H1 (cell line): ENCODE results near the gene MYO16.

Experiments
- EGR1 ChIP-seq: IDR thresholded peaks from 2 replicates; pipeline ENCODE4 v1.6.1; 2011; ENCODE audit warnings: low read depth, low read length, borderline replicate concordance
- EP300 ChIP-seq, 2 experiments: IDR thresholded peaks; 1 replicate in 1 of 2; 2 replicates in 1 of 2; pipeline ENCODE4 v1.6.1; 2011 to 2012; ENCODE audit warnings: low read depth in 2 of 2, low read length in 2 of 2, mild to moderate bottlenecking in 2 of 2, borderline replicate concordance in 1 of 2, inconsistent platforms in 1 of 2, moderate library complexity in 1 of 2
- EZH2 ChIP-seq: fragments of 200-600 bp; sonication (generic); IDR thresholded peaks from 2 replicates; pipeline ENCODE4 v1.7.1; 2012; ENCODE audit warnings: low read depth, mild to moderate bottlenecking, moderate library complexity, low read length, inconsistent platforms; ENCODE audit not compliant: severe bottlenecking
- HDAC2 ChIP-seq, 2 experiments: fragments of 300-600 bp in 1 of 2; sonication (generic) in 1 of 2; IDR thresholded peaks; 2 replicates each; pipeline ENCODE4 v1.6.1; 2011 to 2012; ENCODE audit warnings: low read depth in 2 of 2, low read length in 2 of 2, mild to moderate bottlenecking in 2 of 2, moderate library complexity in 2 of 2, borderline replicate concordance in 1 of 2, inconsistent platforms in 1 of 2
- JUN ChIP-seq: IDR thresholded peaks from 2 replicates; pipeline ENCODE4 v1.6.1; 2011; ENCODE audit warnings: low read depth, mild to moderate bottlenecking, improper control_type of control experiment, low read length
- NRF1 ChIP-seq: IDR thresholded peaks from 2 replicates; pipeline ENCODE4 v1.6.1; 2011; ENCODE audit warnings: mild to moderate bottlenecking, low read depth, low read length, improper control_type of control experiment
- POLR2A ChIP-seq, 2 experiments: IDR thresholded peaks; 1 replicate in 1 of 2; 2 replicates in 1 of 2; pipeline ENCODE4 v1.6.1; 2011; ENCODE audit warnings: low read depth in 2 of 2, low read length in 2 of 2, mild to moderate bottlenecking in 2 of 2; ENCODE audit errors: control extremely low read depth in 1 of 2
- RAD21 ChIP-seq, 2 experiments: IDR thresholded peaks in 1 of 2; conservative IDR thresholded peaks in 1 of 2; 2 replicates each; pipeline ENCODE4 v1.6.1; 2011; ENCODE audit warnings: low read depth in 2 of 2, low read length in 2 of 2, improper control_type of control experiment in 1 of 2, inconsistent platforms in 1 of 2, mild to moderate bottlenecking in 1 of 2, moderate library complexity in 1 of 2
- RFX5 ChIP-seq: IDR thresholded peaks from 2 replicates; pipeline ENCODE4 v1.6.1; 2011; ENCODE audit warnings: low read depth, low read length, improper control_type of control experiment, borderline replicate concordance
- SP2 ChIP-seq: IDR thresholded peaks from 2 replicates; pipeline ENCODE4 v1.6.1; 2012; ENCODE audit warnings: mild to moderate bottlenecking, low read length, inconsistent platforms
- TF ChIP-seq, protein P1 (sequence below): IDR thresholded peaks from 2 replicates; pipeline ENCODE4 v1.6.1; 2011; ENCODE audit warnings: low read length, improper control_type of control experiment
- TF ChIP-seq, protein P2 (sequence below), 3 experiments: IDR thresholded peaks; 1 replicate in 2 of 3; 2 replicates in 1 of 3; pipeline versions ENCODE4 v1.5.1 to v1.6.1; 2011; ENCODE audit warnings: low read length in 3 of 3, mild to moderate bottlenecking in 3 of 3, inconsistent platforms in 2 of 3, low read depth in 1 of 3, moderate library complexity in 1 of 3; ENCODE audit not compliant: insufficient read depth in 1 of 3; ENCODE audit errors: control extremely low read depth in 1 of 3

DNA sequence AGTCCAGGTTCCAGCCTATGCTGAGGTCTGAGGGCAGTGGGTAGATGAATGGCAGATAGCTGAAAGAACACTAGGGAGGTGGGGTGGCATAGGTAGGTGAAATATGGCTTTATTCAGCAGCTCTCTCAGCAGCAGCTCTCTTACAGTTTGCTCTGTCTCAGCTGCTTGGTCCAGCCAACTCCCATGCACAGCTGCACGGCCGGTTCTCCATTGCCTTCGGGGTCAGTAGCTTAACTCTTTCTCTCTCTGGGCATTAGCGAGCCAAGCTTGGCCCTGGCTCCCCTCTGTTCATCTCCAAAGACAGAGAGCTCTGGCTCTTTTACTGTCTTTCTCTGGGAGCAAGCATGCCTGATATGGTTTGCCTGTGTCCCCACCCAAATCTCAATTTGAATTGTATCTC, 151.9 kb downstream of the MYO16 start:
- TF ChIP-seq, protein P1, sequence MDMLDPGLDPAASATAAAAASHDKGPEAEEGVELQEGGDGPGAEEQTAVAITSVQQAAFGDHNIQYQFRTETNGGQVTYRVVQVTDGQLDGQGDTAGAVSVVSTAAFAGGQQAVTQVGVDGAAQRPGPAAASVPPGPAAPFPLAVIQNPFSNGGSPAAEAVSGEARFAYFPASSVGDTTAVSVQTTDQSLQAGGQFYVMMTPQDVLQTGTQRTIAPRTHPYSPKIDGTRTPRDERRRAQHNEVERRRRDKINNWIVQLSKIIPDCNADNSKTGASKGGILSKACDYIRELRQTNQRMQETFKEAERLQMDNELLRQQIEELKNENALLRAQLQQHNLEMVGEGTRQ = no peak
- TF ChIP-seq SP2 (no peak), JUN (no peak), EZH2 (no peak), POLR2A (IDR thresholded peaks at IDR 0.05; ENCODE audit: control extremely low read depth in 1 of 2, low read depth in 2 of 2, low read length in 2 of 2) (no peak), EP300 (IDR thresholded peaks at IDR 0.05; ENCODE audit: borderline replicate concordance in 1 of 2, low read depth in 2 of 2, low read length in 2 of 2) (no peak), HDAC2 (IDR thresholded peaks at IDR 0.05; ENCODE audit: borderline replicate concordance in 1 of 2, low read depth in 2 of 2, low read length in 2 of 2) (no peak), RAD21 (IDR thresholded peaks at IDR 0.05 in 1 of 2, conservative IDR thresholded peaks at IDR 0.05 in 1 of 2; ENCODE audit: low read depth in 2 of 2, low read length in 2 of 2) (no peak), NRF1 (no peak), EGR1 (no peak), RFX5 (no peak)
- TF ChIP-seq, protein P2, sequence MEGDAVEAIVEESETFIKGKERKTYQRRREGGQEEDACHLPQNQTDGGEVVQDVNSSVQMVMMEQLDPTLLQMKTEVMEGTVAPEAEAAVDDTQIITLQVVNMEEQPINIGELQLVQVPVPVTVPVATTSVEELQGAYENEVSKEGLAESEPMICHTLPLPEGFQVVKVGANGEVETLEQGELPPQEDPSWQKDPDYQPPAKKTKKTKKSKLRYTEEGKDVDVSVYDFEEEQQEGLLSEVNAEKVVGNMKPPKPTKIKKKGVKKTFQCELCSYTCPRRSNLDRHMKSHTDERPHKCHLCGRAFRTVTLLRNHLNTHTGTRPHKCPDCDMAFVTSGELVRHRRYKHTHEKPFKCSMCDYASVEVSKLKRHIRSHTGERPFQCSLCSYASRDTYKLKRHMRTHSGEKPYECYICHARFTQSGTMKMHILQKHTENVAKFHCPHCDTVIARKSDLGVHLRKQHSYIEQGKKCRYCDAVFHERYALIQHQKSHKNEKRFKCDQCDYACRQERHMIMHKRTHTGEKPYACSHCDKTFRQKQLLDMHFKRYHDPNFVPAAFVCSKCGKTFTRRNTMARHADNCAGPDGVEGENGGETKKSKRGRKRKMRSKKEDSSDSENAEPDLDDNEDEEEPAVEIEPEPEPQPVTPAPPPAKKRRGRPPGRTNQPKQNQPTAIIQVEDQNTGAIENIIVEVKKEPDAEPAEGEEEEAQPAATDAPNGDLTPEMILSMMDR (IDR thresholded peaks at IDR 0.05; ENCODE audit: control extremely low read depth in 1 of 3, insufficient read depth in 1 of 3, low read depth in 1 of 3, low read length in 3 of 3) = no peak
